Bone marrow (tissue), 2 donors: ENCODE data around the gene ALDH4A1.

Experiments
- DNase-seq, 2 donors: peaks; one replicate each; lab custom pipeline; 2025; lab: John Stamatoyannopoulos, UW

The ALDH4A1 gene, protein sequence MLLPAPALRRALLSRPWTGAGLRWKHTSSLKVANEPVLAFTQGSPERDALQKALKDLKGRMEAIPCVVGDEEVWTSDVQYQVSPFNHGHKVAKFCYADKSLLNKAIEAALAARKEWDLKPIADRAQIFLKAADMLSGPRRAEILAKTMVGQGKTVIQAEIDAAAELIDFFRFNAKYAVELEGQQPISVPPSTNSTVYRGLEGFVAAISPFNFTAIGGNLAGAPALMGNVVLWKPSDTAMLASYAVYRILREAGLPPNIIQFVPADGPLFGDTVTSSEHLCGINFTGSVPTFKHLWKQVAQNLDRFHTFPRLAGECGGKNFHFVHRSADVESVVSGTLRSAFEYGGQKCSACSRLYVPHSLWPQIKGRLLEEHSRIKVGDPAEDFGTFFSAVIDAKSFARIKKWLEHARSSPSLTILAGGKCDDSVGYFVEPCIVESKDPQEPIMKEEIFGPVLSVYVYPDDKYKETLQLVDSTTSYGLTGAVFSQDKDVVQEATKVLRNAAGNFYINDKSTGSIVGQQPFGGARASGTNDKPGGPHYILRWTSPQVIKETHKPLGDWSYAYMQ

GRCh38 chr1:18902523-18903290 is at the start of gene ALDH4A1:
Gene ALDH4A1 (minus strand): TSS chr1:18902555. CDS start chr1:18902523, 32 bp downstream.
- peak; percentile 74 to 95 for DNase-seq

- peak; percentile 41 to 64 for DNase-seq
These were observed 49.5 kb upstream of the ALDH4A1 start for GRCh38 chr1:18951818-18952391.

DNA sequence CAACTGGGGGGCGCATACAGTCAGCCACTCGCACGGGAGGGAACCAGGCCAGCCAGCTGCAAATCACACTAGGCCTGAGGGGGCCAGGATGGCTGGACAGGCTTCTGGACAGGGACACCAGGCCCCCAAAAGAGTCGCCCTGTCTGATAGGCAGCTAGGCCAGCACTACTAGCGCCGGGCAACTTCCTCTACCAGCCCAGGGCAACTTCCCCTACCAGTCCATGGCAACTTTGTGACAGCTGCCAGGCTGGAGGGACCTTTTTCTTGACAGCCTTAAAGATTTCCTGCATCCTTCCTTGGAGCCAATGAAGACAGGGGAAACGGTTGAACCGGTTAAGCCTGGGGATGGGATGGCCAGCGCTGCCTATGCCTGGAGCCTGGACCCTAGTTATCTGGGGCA is 49.1 kb upstream of the ALDH4A1 start:
- DNase-seq: peak; percentile 41 to 47

GRCh38 chr1:18950401-18951026 is 48.2 kb upstream of the ALDH4A1 start:
- DNase-seq: no peak

GRCh38 chr1:18949686-18950400 is 47.5 kb upstream of the ALDH4A1 start:
- DNase-seq: peak in 1 of 2 donors; percentile 30

DNA sequence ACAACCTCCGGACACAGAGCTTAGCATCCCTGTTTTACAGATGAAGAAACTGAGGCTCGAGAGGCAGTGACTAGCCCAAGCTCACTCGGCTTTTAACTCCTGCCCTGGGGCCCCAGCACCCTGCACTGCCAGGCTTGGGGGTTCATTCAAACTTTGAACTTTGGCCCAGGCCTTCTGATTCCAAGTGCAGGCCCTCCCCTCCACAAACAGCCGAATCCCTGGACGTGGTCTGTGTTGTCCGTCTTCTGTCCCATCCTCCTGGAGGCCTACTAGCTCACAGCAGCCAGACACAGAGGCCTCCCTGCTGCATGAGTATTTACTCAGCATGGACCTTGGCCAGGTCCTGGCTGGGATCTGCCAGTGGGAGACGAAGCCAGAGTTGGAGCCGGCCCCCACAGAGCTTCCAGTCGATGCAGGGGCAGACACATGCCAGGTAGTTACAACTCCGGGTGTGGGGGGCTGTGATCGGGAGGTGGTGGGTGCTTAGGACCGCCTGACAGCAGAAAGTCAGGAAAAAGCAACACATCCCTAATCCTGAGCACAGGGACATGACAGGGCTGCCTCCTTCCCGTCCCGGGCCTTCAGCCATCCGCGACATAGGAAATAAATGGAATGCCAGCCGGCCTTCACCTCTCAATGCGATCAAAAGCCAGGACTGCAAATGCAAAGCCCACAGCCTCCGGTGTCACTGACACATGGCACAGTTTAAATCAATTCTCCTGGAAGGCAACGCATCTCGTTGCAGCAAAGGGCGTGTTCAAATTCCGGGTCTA is 46.7 kb upstream of the ALDH4A1 start:
- no peak for DNase-seq

DNA sequence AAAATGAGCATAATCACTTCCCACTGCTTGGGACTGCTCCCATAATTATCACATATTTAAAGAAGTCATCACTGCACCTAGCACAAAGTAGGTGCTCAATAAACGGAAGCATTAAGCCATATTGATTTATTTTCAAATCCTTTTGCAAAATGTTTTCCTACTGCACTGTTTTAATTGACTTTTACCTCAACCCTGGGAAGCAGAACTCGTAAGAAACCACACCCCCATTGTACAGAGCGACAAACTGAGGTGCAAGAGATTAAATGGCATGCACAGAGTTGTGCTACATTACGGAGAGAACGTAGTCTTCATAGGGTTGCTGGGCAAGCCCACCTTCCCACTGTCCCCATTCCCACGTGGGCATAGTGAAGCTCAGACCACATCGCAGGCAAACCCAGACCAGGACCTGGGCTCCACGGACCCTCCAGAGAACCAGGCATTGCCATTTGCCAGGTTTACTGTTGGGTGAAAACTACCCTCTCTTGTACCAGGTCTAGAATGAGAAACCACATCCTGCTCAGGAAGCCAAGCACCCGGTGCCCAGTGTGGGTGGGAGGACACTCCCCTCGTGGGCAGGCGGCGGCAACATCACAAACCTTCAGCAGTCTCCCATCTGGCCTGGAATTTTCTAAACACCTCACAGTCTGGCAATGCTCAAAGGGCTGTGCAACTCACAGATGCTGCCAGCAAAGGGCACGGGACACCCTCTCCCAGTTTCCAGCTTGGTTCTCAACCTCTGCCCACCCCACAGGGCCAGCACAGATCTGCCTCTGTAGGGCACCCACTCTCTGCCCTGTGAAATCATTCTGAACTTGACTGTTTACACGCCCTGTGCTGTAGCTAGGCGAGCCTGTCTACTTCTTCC is 45.9 kb upstream of the ALDH4A1 start:
- peak in 1 of 2 donors; percentile 67 for DNase-seq

- no peak for DNase-seq
These were observed 45.2 kb upstream of the ALDH4A1 start for GRCh38 chr1:18947570-18947969.

DNA sequence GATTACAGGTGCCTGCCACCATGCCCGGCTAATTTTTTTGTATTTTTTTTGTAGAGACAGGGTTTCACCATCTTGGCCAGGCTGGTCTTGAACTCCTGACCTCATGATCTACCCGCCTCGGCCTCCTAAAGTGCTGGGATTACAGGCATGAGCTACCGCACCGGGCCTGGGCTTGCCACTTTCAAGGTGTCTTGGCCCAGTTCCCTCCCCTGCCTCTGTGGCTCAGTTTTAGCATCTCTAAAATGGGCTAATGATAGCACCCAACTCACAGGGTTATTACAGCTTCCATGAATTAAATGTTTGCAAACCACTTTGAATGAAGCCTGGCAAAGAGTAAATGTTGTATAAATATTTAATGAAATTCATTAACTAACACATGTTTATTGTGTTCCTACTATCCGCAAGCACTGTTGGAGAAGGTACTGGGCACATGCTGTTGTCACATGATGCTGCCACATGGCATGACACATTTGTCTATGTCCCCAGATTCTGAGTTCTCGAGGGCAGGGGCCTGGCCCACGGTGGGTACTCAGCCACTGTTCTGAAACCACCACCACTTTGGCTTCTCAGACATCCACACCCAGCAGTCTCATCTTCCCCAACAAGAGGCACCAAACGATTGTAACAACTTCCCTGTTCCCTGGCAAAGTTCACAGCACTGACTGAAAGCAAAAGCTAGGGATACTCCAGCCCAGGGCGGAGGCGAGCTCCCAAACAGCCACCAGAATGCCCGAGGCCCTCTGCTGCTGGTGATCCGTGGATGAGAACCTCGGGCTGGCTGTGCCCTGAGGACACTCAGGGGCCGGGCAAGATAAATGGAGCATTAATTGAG is 44.4 kb upstream of the ALDH4A1 start:
- DNase-seq: no peak

- DNase-seq: no peak
These were observed 43.1 kb upstream of the ALDH4A1 start for GRCh38 chr1:18945401-18945849.

DNA sequence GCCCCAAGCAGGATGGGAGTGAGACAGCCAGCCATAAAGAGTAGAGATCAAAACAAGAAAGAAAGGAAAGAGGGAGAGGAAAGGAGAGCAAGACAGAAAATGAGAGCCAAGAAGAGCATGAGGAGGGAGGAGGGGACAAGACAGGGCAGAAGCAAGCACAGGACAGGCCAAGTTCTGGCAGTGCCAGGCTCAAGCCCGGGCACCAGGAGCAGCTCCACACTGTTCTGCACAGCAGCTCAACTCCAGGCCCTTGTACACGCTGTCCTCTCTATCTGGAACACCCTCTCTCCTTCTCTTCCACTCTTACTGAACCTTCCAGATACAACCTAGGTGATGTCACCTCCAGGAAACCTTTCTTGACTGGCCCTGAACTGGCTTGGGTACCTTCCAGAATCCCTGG is 42.5 kb upstream of the ALDH4A1 start:
- DNase-seq: no peak

DNA sequence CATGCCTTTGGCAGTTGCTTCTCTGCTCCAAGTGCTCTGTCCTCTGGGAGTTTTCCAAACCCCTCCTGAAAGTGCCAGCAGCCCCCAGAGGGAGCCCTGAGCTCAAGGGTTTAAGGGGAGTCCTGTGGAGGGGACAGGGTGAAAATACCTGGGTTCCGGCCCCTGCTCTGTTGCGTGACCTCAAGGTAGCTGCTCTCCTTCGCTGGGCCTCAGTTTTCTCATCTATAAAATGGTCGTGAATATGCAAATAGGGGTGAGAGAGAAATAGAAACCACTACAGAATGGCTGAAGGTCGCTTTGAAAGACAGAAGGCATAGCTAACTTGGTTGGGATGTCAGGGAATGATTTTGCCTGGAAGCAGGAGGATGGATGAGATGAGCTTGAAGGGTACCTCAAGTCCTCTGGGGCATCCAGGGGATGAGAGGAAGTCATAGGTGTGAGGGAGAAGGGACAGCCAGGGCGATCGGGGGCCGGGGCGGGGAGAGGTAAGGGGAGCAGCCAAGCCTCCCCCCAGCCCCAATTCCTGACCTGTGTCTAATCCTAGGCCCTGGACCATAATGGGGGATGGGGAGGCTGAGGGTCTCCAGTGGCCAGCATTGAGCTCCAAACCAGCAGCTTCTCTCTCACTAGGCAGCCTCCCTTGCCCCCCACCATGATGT is 41.7 kb upstream of the ALDH4A1 start:
- DNase-seq: no peak

DNA sequence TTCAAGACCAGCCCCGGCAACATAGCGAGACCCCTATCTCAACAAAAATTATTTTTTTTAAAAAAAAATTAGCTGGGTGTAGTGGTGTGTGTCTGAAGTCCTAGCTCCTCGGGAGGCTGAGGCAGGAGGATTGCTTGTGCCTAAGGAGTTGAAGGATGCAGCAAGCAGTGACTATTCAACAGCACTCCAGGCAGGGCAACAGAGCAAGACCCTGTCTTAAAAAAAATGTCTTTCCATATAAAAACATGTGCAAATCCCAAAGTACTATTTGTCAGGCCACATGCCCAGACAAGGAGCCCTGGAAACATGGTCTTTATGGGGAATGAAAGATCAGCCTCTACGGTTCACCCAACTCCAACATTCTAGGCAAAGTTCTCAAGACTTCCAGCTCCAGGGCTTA is 40.8 kb upstream of the ALDH4A1 start:
- no peak for DNase-seq

- no peak for DNase-seq
These were observed 40.0 kb upstream of the ALDH4A1 start for GRCh38 chr1:18942340-18942739.

- DNase-seq: no peak
These were observed 39.1 kb upstream of the ALDH4A1 start for GRCh38 chr1:18941221-18942141.

DNA sequence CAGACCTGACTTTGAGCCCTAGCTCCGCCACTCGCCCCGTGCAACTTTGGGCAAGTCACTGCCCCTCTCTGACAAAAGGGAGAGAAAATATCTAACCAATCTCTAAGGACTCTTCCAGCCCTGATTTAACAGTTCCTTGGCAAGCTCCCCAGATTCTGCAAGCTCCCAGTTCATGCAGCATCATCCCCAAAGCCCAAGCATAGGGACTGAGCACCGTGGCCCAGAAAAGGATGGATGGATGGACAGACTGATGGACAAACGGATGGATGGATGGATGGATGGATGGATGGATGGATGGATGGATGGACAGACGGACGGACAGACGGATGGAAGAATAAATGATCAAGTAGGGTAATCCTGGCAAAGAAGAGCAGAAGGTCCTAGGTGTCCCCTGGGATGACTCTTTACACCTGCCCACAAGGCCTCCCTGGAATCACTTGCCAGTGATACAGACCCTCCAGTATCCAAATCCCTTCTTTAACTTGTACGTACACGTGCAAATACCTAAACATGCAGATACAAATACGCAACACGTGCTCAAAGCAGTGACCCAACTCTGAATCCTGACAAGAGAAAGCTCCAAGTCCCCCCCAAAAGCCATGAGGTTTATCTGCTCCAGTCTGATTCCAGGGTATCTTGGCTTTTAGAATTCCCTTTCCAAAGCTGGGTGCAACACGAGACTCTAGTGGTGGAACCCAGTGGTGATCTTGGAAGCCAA is 38.1 kb upstream of the ALDH4A1 start:
- DNase-seq: no peak
